GM12891 (cell line): Measurements from ENCODE around the gene OCIAD1.
A peak's percentile ranks its signal among the peaks of the same experiment; 100 is the strongest.
"Not testable (repeated sequence)": the region's sequence is repeated elsewhere in the genome, so short reads cannot be mapped to it uniquely, and the experiment has no call there.

Experiments used
- DNase-seq: peaks from one replicate; pipeline ENCODE4 v3.0.0; 2011; ENCODE audit warnings: low spot score; ENCODE audit not compliant: insufficient read length
- FAIRE-seq: peaks from 2 replicates; lab custom pipeline; 2011; peaks lifted over from hg19 to GRCh38; lab: Jason Lieb, UNC
- PAX5 ChIP-seq: IDR thresholded peaks from 2 replicates; pipeline ENCODE4 v1.6.1; 2011; ENCODE audit warnings: low read length, moderate library complexity, mild to moderate bottlenecking; ENCODE audit not compliant: insufficient read depth, severe bottlenecking
- POLR2A ChIP-seq: IDR thresholded peaks from 2 replicates; pipeline ENCODE4 v1.6.1; 2011; ENCODE audit warnings: low read depth, low read length, control low read depth
- POLR2AphosphoS5 ChIP-seq: IDR thresholded peaks from 2 replicates; pipeline ENCODE4 v1.6.1; 2011; ENCODE audit warnings: low read depth, low read length, control low read depth
- POU2F2 ChIP-seq: IDR thresholded peaks from 2 replicates; pipeline ENCODE4 v1.6.1; 2011; ENCODE audit warnings: low read depth, mild to moderate bottlenecking, control low read depth, low read length, moderate library complexity
- SPI1 ChIP-seq: IDR thresholded peaks from 2 replicates; pipeline ENCODE4 v1.6.1; 2011; ENCODE audit warnings: low read depth, low read length, control low read depth
- TAF1 ChIP-seq: IDR thresholded peaks from 2 replicates; pipeline ENCODE4 v1.6.1; 2011; ENCODE audit warnings: low read depth, low read length, control low read depth

The OCIAD1 gene

DNA sequence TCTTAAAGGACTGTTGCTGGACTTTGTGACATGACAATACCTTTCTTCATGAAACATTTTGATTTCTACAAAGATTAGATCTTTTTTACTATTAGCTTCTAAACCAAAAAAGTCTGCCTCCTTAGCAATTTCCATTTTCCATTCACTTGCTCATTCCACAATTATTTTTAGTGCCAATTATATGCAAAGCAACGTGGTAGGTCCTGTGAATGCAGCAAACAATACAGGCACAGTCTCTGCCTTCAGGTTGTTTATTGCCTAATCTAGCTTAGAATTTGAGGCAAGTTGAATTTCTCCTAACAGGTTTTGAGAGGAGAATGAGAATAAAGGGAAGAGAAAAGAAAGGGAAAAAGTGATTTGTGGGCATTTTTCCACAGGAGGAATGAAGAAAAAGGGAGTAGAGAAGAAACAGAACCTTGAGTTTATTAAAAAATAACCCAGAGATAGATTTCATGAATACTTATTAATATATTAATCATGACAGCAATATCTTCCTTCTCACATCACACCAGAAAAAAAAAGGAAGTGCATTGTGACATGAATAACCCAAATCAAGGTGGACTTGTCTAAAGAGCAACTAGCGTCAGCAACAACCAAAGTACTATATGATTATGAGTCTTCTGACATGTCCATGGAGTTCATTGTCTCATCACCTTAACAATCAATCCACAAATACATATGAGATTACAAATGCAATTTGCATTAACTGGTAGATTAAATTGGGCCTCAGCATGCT, 34.5 kb upstream of the OCIAD1 start:
- DNase-seq: no peak
- FAIRE-seq: no peak
- no peak for TF ChIP-seq POLR2AphosphoS5
- peak; percentile 58 for TF ChIP-seq SPI1

DNA sequence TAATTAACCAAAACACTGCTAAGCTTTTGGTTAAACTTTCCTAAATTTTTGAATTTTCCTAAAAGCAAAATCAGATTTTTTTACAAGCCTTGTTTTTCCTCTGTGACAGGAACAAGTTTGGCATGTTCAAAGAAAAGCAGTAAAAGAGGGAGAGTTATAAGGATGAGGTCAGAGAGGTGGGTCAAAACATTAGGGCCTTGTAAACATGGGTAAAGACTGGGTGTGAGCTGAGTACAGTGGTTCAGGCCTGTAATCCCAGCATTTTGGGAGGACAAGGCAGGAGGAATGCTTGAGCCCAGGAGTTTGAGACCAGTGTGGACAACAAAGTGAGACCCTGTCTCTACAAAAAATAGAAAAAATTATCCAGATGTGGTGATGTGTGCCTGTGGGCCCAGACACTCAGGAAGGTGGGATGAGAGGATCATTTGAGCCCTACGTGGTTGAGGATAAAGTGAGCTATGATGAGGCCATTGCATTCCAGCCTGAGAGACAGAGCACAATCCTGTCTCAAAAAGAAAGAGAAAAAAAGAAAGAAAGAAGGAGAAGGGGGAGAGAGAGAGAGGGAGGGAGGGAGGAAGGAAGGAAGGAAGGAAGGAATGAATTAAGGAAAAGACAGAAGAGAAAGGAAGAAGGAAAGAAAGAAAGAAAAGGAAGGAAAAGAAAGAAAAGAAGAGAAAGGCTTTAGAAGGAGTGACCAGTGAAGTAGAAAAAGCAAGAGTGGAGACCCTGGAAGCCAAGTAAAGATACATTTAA, 33.8 kb upstream of the OCIAD1 start:
- no peak for DNase-seq
- FAIRE-seq: no peak
- no peak for TF ChIP-seq POU2F2

DNA sequence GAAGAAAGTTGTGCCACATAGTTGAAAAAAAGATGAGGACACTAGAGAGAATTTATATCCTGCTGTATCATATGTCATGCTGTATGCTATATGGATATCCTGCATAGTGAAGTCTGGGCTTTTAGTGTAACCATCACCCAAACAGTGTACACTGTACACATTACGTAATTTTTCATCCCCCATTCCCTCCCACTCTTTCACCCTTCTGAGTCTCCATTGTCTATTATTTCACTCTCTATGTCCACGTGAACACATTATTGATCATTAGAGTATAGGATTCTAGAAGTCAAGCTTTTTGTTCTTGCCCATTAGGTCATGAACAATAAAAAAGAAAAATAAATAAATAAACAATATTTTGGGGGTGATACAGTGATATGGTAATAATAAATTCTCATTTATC, 32.8 kb upstream of the OCIAD1 start:
- DNase-seq (no peak), FAIRE-seq (peak; percentile 45)
- no peak for TF ChIP-seq POLR2AphosphoS5
- no peak for TF ChIP-seq PAX5
- no peak for TF ChIP-seq SPI1
- TF ChIP-seq POU2F2: no peak
- TF ChIP-seq POLR2A: no peak
- no peak for TF ChIP-seq TAF1

GRCh38 chr4:48799157-48799556, 31.7 kb upstream of the OCIAD1 start:
- no peak for FAIRE-seq
- TF ChIP-seq POLR2A (no peak), SPI1 (0 out of 2 replicates have a peak, but pooled peaks have one; percentile 9)
- no peak for DNase-seq

GRCh38 chr4:48800155-48800554, 30.7 kb upstream of the OCIAD1 start:
- FAIRE-seq: peak; percentile 59
- not testable (repeated sequence) for DNase-seq

GRCh38 chr4:48801016-48801715, 29.7 kb upstream of the OCIAD1 start:
- TF ChIP-seq POLR2AphosphoS5 (no peak), SPI1 (no peak), POU2F2 (no peak), PAX5 (no peak), POLR2A (no peak), TAF1 (no peak)
- DNase-seq (no peak), FAIRE-seq (no peak)

DNA sequence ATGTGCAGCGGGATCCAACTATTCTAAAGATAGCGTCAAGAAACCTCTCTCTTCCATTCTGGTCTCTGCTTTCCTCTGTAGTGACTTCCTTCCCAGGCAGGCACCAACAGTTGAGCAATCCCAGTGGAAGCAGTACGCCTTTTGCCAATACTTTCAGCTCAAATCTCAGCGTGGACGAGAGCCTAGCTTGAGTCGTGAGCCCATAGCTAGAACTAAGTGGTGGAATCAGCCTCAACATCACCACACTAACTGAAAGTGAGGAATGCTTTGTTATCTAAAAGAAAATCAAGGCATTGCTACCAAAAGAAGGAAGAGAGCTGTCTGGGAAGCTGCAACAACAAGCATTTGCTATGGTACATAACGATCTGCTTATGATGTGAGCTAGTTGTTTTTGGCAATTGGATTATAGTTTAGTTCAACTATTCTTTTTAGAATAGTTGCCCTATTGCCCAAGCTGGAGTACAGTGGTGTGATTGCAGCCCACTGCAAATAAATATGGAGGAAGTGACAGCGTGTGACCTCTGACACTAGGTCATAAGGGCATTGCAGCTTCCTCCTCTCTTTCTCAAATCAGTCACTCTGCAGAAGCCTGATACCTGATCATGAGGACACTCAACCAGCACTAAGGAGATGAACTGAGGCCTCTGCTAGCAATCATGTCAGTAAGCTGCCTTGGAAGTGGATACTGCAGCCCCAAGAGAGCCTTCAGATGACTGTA, 26.1 kb upstream of the OCIAD1 start:
- FAIRE-seq (no peak), DNase-seq (no peak)
- no peak for TF ChIP-seq PAX5
- TF ChIP-seq POU2F2: no peak
- TF ChIP-seq TAF1: no peak
- TF ChIP-seq POLR2A: no peak

- TF ChIP-seq SPI1 (no peak), POLR2AphosphoS5 (no peak), PAX5 (no peak), POLR2A (no peak), TAF1 (no peak), POU2F2 (no peak)
- DNase-seq: no peak
- no peak for FAIRE-seq
Observed at GRCh38 chr4:48812866-48813265, 18.0 kb upstream of the OCIAD1 start.

- TF ChIP-seq PAX5: no peak
- no peak for TF ChIP-seq POU2F2
- TF ChIP-seq POLR2AphosphoS5: no peak
- TF ChIP-seq POLR2A: no peak
- TF ChIP-seq TAF1: no peak
- TF ChIP-seq SPI1: no peak
- FAIRE-seq (peak; percentile 28), DNase-seq (peak; percentile 16)
Observed at GRCh38 chr4:48813964-48814363, 16.9 kb upstream of the OCIAD1 start.

DNA sequence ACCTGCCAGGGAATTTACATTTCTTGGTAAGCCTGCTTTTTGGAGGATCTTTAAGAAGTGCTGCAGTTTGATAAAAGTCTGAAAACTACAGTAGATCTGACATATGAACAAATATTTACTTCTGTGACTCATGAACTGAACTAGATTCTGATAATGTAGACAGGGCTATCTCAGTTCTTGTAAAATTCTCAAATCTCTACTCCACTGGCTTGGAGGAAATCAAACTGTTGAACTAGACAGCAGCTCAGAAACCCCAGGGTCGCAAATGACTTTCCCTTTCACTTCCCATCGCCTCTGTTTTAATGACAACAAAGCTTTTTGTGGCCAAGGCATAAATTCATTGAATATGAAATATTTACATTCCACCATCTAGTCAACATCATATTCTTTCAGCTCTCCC, 15.4 kb upstream of the OCIAD1 start:
- peak; percentile 72 for FAIRE-seq
- DNase-seq: no peak

DNA sequence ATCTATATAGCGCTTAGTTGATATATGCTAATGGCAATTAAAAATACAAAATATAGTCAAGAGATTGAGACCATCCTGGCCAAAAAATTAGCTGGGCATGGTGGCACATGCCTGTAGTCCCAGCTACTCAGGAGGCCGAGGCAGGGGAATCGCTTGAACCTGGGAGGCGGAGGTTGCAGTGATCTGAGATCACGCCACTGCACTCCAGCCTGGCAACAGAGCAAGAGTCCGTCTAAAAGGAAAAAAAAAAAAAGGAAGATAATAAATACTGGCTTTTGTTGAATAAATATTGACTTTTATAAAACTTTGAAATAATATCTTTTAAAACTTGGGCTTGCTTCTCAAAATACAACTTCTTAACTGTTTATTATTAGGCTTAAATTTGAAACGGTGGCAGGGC, 14.6 kb upstream of the OCIAD1 start:
- not testable (repeated sequence) for FAIRE-seq, DNase-seq

More for the DNA sequence above, 15.4 kb upstream of the OCIAD1 start:
- TF ChIP-seq TAF1: no peak
- peak; percentile 71 for TF ChIP-seq SPI1
